DND-41 (cell line): Measurements from ENCODE around the gene AXIN1.

ENCODE experiments used
- CTCF ChIP-seq: IDR thresholded peaks from 2 replicates; pipeline ENCODE4 v1.5.1; 2012; ENCODE audit warnings: borderline replicate concordance, low read length, moderate library complexity, mild to moderate bottlenecking; ENCODE audit not compliant: poor library complexity, severe bottlenecking; ENCODE audit errors: extremely low read depth
- EZH2 ChIP-seq: IDR thresholded peaks from 3 replicates; pipeline ENCODE4 v1.6.1; 2012; ENCODE audit warnings: borderline replicate concordance, low read depth, mild to moderate bottlenecking, moderate library complexity, low read length, inconsistent platforms; ENCODE audit not compliant: severe bottlenecking

GRCh38 chr16:371515-372301 lies 19.2 kb upstream of the AXIN1 start:
- no peak for TF ChIP-seq CTCF
- TF ChIP-seq EZH2, result no peak
